OCI-LY1 (cell line): ENCODE results near the gene ROBO1.

Experiments
- H2AFZ ChIP-seq: fragments of 200-600 bp; sonication (generic), shearing (Covaris generic); 2 replicates; pipeline ENCODE4 v1.6.0; 2014; ENCODE audit warnings: antibody characterized with exemption, mild to moderate bottlenecking, low read length
- H3F3A ChIP-seq: fragments of 200-600 bp; sonication (generic), shearing (Covaris generic); 2 replicates; pipeline ENCODE4 v1.6.0; 2014; ENCODE audit warnings: mild to moderate bottlenecking, antibody characterized with exemption, low read length, moderate library complexity; ENCODE audit not compliant: insufficient read depth
- H3K27ac ChIP-seq: fragments of 200-600 bp; sonication (generic); 2 replicates; pipeline ENCODE4 v1.5.1; 2014; ENCODE audit warnings: low read length, mixed run types, mild to moderate bottlenecking, low read depth; ENCODE audit not compliant: poor library complexity, severe bottlenecking
- H3K27me3 ChIP-seq: fragments of 200-600 bp; sonication (generic); 2 replicates; pipeline ENCODE4 v1.6.0; 2014; ENCODE audit warnings: antibody characterized with exemption, mild to moderate bottlenecking, low read length, moderate library complexity; ENCODE audit not compliant: insufficient read depth
- H3K36me3 ChIP-seq: fragments of 200-600 bp; sonication (generic); 2 replicates; pipeline ENCODE4 v1.6.1; 2014; ENCODE audit warnings: mild to moderate bottlenecking, antibody characterized with exemption, low read length, moderate library complexity, mixed read lengths; ENCODE audit not compliant: insufficient read depth
- H3K4me1 ChIP-seq: fragments of 200-600 bp; sonication (generic); 2 replicates; pipeline ENCODE4 v1.5.1; 2014; ENCODE audit warnings: mild to moderate bottlenecking, low read length, moderate library complexity; ENCODE audit not compliant: insufficient read depth, severe bottlenecking
- H3K4me2 ChIP-seq: fragments of 200-600 bp; sonication (generic), shearing (Covaris generic); 2 replicates; pipeline ENCODE4 v1.6.1; 2014; ENCODE audit warnings: low read length
- H3K4me3 ChIP-seq: fragments of 200-600 bp; sonication (generic); 2 replicates; pipeline ENCODE4 v1.5.1; 2014; ENCODE audit warnings: low read length, low read depth, mild to moderate bottlenecking, mixed read lengths; ENCODE audit not compliant: poor library complexity, severe bottlenecking
- H3K79me2 ChIP-seq: fragments of 200-600 bp; shearing (Covaris generic); 2 replicates; pipeline ENCODE4 v1.6.1; 2016; ENCODE audit warnings: mixed run types, low read length, mixed read lengths; ENCODE audit not compliant: insufficient read depth
- H3K9ac ChIP-seq: fragments of 200-600 bp; sonication (generic), shearing (Covaris generic); 2 replicates; pipeline ENCODE4 v1.6.1; 2014; ENCODE audit warnings: mild to moderate bottlenecking, low read length, mixed read lengths
- H3K9me2 ChIP-seq: fragments of 200-600 bp; sonication (generic), shearing (Covaris generic); 2 replicates; pipeline ENCODE4 v1.6.1; 2014; ENCODE audit warnings: low read depth, mild to moderate bottlenecking, low read length, mixed read lengths
- H3K9me3 ChIP-seq: fragments of 200-600 bp; shearing (Covaris generic); 2 replicates; pipeline ENCODE4 v1.6.1; 2014; ENCODE audit warnings: low read length, mixed read lengths
- H4K20me1 ChIP-seq: fragments of 200-600 bp; sonication (generic), shearing (Covaris generic); 2 replicates; pipeline ENCODE4 v1.6.0; 2016; ENCODE audit warnings: mild to moderate bottlenecking, low read length; ENCODE audit not compliant: insufficient read depth
- EZH2 ChIP-seq: fragments of 200-600 bp; sonication (generic), shearing (Covaris generic); IDR thresholded peaks from 2 replicates; pipeline ENCODE4 v1.8.0; 2017; ENCODE audit warnings: borderline replicate concordance, mixed run types, mild to moderate bottlenecking, antibody characterized with exemption, low read length, moderate library complexity, mixed read lengths
- TF ChIP-seq, protein P1 (sequence below): fragments of 200-600 bp; sonication (generic), shearing (Covaris generic); IDR thresholded peaks from 2 replicates; pipeline ENCODE4 v1.5.1; 2017; ENCODE audit warnings: mild to moderate bottlenecking, antibody characterized with exemption, low read length, moderate library complexity, mixed read lengths

The ROBO1 gene

DNA sequence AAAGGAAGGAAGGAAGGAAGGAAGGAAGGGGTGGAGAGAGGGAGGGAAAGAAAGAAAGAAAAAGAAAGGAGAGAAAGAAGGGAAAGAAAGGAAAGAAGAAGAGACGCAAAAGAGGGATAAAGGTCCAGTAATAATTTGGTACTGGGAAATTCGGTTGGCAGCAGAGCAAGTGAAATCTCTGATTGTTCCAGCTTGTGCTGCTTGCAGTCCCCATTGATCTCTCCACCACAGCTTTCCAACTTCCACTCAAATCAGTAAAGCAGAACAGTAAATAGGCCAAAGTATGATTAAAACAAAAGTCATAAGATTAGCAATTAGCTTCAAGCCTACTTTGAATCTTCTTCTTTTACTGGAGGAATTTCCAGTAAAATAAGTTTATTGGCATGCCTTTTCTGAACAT lies 357.2 kb downstream of the ROBO1 start:
- Histone ChIP-seq H3K36me3 (no peaks in the 10 kb centered on the region), H3K4me2 (no peak overlapping the region), H3K79me2 (no peaks in the 10 kb centered on the region), H3K27me3 (no peaks in the 10 kb centered on the region), H3K9ac (no peak overlapping the region), H4K20me1 (no peaks in the 10 kb centered on the region), H3F3A (no peaks in the 10 kb centered on the region), H3K9me3 (no peaks in the 10 kb centered on the region), H2AFZ (no peak overlapping the region), H3K9me2 (no peaks in the 10 kb centered on the region), H3K4me3 (no peak overlapping the region), H3K4me1 (no peaks in the 10 kb centered on the region), H3K27ac (no peak overlapping the region)
- TF ChIP-seq, protein P1, sequence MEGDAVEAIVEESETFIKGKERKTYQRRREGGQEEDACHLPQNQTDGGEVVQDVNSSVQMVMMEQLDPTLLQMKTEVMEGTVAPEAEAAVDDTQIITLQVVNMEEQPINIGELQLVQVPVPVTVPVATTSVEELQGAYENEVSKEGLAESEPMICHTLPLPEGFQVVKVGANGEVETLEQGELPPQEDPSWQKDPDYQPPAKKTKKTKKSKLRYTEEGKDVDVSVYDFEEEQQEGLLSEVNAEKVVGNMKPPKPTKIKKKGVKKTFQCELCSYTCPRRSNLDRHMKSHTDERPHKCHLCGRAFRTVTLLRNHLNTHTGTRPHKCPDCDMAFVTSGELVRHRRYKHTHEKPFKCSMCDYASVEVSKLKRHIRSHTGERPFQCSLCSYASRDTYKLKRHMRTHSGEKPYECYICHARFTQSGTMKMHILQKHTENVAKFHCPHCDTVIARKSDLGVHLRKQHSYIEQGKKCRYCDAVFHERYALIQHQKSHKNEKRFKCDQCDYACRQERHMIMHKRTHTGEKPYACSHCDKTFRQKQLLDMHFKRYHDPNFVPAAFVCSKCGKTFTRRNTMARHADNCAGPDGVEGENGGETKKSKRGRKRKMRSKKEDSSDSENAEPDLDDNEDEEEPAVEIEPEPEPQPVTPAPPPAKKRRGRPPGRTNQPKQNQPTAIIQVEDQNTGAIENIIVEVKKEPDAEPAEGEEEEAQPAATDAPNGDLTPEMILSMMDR: no peak
- TF ChIP-seq EZH2: no peak

DNA sequence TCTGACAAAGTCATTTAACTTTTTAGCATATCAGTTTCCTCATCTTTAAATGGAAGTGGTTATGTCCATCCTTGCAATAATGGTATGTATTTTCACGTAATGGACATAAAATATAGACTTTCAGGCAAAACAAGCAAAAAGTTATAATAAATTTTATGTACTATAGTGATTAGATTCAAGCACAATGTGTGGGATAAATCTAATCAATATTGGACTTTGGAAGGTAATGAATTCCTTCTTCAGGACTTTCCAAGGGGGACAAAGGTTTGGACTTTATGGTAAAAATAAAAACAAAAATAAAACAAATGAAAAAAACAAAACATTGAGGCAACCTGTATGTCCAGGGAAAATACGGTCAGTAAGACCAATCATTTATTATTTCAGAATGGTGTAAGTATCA lies 357.7 kb downstream of the ROBO1 start:
- Histone ChIP-seq H3K79me2 (no peaks in the 10 kb centered on the region), H2AFZ (no peak overlapping the region), H3K4me3 (no peak overlapping the region), H3K9ac (no peak overlapping the region), H3K27me3 (no peaks in the 10 kb centered on the region), H3F3A (no peaks in the 10 kb centered on the region), H3K27ac (no peak overlapping the region), H3K4me2 (no peak overlapping the region), H3K9me3 (no peaks in the 10 kb centered on the region), H3K4me1 (no peaks in the 10 kb centered on the region), H4K20me1 (no peaks in the 10 kb centered on the region), H3K36me3 (no peaks in the 10 kb centered on the region), H3K9me2 (no peaks in the 10 kb centered on the region)
- no peak for TF ChIP-seq EZH2
- TF ChIP-seq, protein P1: no peak

DNA sequence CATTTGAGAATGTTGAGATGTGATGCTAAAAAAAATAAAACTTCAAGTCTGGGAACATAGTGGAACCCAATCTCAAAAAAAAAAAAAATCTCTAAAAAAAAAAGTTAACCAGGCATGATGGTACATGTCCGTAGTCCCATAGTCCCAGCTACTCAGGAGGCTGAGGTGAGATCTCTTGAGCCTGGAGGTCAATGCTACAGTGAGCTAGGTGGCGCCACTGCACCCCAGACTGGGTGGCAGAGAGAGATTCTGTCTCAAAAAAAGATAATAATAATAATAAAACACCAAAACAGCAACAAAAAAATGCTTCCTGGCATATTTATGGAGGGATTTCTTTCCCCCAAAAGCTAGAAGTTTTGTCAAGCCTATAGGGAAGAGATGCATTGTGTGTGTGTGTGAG lies 361.6 kb downstream of the ROBO1 start:
- Histone ChIP-seq H3K36me3 (no peaks in the 10 kb centered on the region), H3K4me2 (no peak overlapping the region), H3K4me1 (no peaks in the 10 kb centered on the region), H4K20me1 (no peaks in the 10 kb centered on the region), H3K9ac (no peak overlapping the region), H3K27me3 (no peaks in the 10 kb centered on the region), H3K9me3 (no peaks in the 10 kb centered on the region), H3K79me2 (no peaks in the 10 kb centered on the region), H3K27ac (no peak overlapping the region), H3K4me3 (no peak overlapping the region), H3F3A (no peaks in the 10 kb centered on the region), H2AFZ (no peak overlapping the region), H3K9me2 (no peaks in the 10 kb centered on the region)
- TF ChIP-seq, protein P1: peak; percentile 18; the same call in 1 of the 2 replicates
- TF ChIP-seq EZH2: no peak
